GM21717 (cell line): ENCODE data around the gene BMP4.

Source experiments
- ATAC-seq: cut with Tn5 transposase; IDR thresholded peaks from one replicate; pipeline ENCODE4 v1.9.1; 2021; ENCODE audit warnings: mild to moderate bottlenecking, moderate library complexity; ENCODE audit not compliant: unreplicated experiment

Gene BMP4

GRCh38 chr14:53947094-53947445 is 9.6 kb downstream of the BMP4 start:
- ATAC-seq = no peak

GRCh38 chr14:53946404-53947093 is 10.1 kb downstream of the BMP4 start:
- ATAC-seq = no peak

GRCh38 chr14:53946071-53946403 is 10.6 kb downstream of the BMP4 start:
- ATAC-seq = no peak

- ATAC-seq = no peak
These were observed 12.9 kb downstream of the BMP4 start for GRCh38 chr14:53943751-53944083.

- ATAC-seq = no peak
These were observed 13.5 kb downstream of the BMP4 start for GRCh38 chr14:53942970-53943750.

GRCh38 chr14:53938136-53938837 is 18.3 kb downstream of the BMP4 start:
- ATAC-seq = no peak

- ATAC-seq = no peak
These were observed 21.7 kb downstream of the BMP4 start for GRCh38 chr14:53934778-53935414.

- ATAC-seq = no peak
These were observed 23.7 kb downstream of the BMP4 start for GRCh38 chr14:53932966-53933365.

- ATAC-seq = no peak
These were observed 26.5 kb downstream of the BMP4 start for GRCh38 chr14:53929871-53930715.

- no peak for ATAC-seq
These were observed 29.5 kb downstream of the BMP4 start for GRCh38 chr14:53927171-53927570.

- ATAC-seq = no peak
These were observed 31.3 kb downstream of the BMP4 start for GRCh38 chr14:53925201-53925766.

GRCh38 chr14:53924753-53925152 is 31.9 kb downstream of the BMP4 start:
- ATAC-seq = no peak

GRCh38 chr14:53921027-53921426 is 35.6 kb downstream of the BMP4 start:
- no peak for ATAC-seq

GRCh38 chr14:53916239-53916638 is 40.4 kb downstream of the BMP4 start:
- ATAC-seq = no peak

GRCh38 chr14:53915364-53916014 is 41.1 kb downstream of the BMP4 start:
- ATAC-seq = no peak

GRCh38 chr14:53912021-53912420 is 44.6 kb downstream of the BMP4 start:
- ATAC-seq = no peak

GRCh38 chr14:53908416-53908815 is 48.2 kb downstream of the BMP4 start:
- ATAC-seq = no peak

GRCh38 chr14:53902307-53902706 is 54.3 kb downstream of the BMP4 start:
- no peak for ATAC-seq

GRCh38 chr14:53900499-53900898 is 56.1 kb downstream of the BMP4 start:
- no peak for ATAC-seq
